Measurements from ENCODE around the gene CATSPERE.
"Not testable (repeated sequence)": the region's sequence is repeated elsewhere in the genome, so short reads cannot be mapped to it uniquely, and the experiment has no call there.

- not testable (repeated sequence) for TF ChIP-seq EZH2phosphoT487 (IDR thresholded peaks at IDR 0.05; ENCODE audit: borderline replicate concordance)
- TF ChIP-seq, protein P1, sequence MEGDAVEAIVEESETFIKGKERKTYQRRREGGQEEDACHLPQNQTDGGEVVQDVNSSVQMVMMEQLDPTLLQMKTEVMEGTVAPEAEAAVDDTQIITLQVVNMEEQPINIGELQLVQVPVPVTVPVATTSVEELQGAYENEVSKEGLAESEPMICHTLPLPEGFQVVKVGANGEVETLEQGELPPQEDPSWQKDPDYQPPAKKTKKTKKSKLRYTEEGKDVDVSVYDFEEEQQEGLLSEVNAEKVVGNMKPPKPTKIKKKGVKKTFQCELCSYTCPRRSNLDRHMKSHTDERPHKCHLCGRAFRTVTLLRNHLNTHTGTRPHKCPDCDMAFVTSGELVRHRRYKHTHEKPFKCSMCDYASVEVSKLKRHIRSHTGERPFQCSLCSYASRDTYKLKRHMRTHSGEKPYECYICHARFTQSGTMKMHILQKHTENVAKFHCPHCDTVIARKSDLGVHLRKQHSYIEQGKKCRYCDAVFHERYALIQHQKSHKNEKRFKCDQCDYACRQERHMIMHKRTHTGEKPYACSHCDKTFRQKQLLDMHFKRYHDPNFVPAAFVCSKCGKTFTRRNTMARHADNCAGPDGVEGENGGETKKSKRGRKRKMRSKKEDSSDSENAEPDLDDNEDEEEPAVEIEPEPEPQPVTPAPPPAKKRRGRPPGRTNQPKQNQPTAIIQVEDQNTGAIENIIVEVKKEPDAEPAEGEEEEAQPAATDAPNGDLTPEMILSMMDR (conservative IDR thresholded peaks at IDR 0.05; ENCODE audit: low read length) = not testable (repeated sequence)
Observed at GRCh38 chr1:244578205-244578604, 117.1 kb downstream of the CATSPERE start.

Measured in Loucy (cell line).